HG03135 (cell line): ENCODE results near the gene CPA4.
"Not testable (repeated sequence)": the region's sequence is repeated elsewhere in the genome, so short reads cannot be mapped to it uniquely, and the experiment has no call there.

Experiments used
- ATAC-seq: cut with Tn5 transposase; IDR thresholded peaks from one replicate; pipeline ENCODE4 v1.9.1; 2021; ENCODE audit warnings: mild to moderate bottlenecking, moderate library complexity; ENCODE audit not compliant: unreplicated experiment

CPA4 gene

GRCh38 chr7:130299866-130300265 lies 6.9 kb downstream of the CPA4 start:
- ATAC-seq, result no peak

GRCh38 chr7:130301501-130302020 lies 8.6 kb downstream of the CPA4 start:
- ATAC-seq, result no peak

- ATAC-seq, result no peak
These were observed 9.7 kb downstream of the CPA4 start for GRCh38 chr7:130302649-130303048.

- no peak for ATAC-seq
These were observed 10.2 kb downstream of the CPA4 start for GRCh38 chr7:130303127-130303526.

GRCh38 chr7:130303551-130303950 lies 10.6 kb downstream of the CPA4 start:
- no peak for ATAC-seq

- ATAC-seq, result no peak
These were observed 11.0 kb downstream of the CPA4 start for GRCh38 chr7:130303982-130304381.

GRCh38 chr7:130304878-130305277 lies 11.9 kb downstream of the CPA4 start:
- no peak for ATAC-seq

- ATAC-seq, result no peak
These were observed 12.6 kb downstream of the CPA4 start for GRCh38 chr7:130305433-130306042.

- ATAC-seq, result no peak
These were observed 17.0 kb downstream of the CPA4 start for GRCh38 chr7:130309986-130310385.

- no peak for ATAC-seq
These were observed 21.3 kb downstream of the CPA4 start for GRCh38 chr7:130314305-130314704.

- no peak for ATAC-seq
These were observed 26.6 kb downstream of the CPA4 start for GRCh38 chr7:130319541-130319940.

GRCh38 chr7:130321542-130322229 lies 28.7 kb downstream of the CPA4 start:
- ATAC-seq, result not testable (repeated sequence)

- no peak for ATAC-seq
These were observed 29.7 kb downstream of the CPA4 start for GRCh38 chr7:130322615-130323014.

GRCh38 chr7:130324306-130324943 lies 31.5 kb downstream of the CPA4 start:
- no peak for ATAC-seq

- ATAC-seq, result no peak
These were observed 36.7 kb downstream of the CPA4 start for GRCh38 chr7:130329681-130330080.

GRCh38 chr7:130332259-130333053 lies 39.5 kb downstream of the CPA4 start:
- ATAC-seq, result no peak

- no peak for ATAC-seq
These were observed 40.9 kb downstream of the CPA4 start for GRCh38 chr7:130333832-130334231.

GRCh38 chr7:130334274-130334673 lies 41.3 kb downstream of the CPA4 start:
- no peak for ATAC-seq

- no peak for ATAC-seq
These were observed 44.5 kb downstream of the CPA4 start for GRCh38 chr7:130337410-130337971.

- no peak for ATAC-seq
These were observed 45.3 kb downstream of the CPA4 start for GRCh38 chr7:130338233-130338632.

- ATAC-seq, result no peak
These were observed 48.9 kb downstream of the CPA4 start for GRCh38 chr7:130341882-130342281.
